Fibroblast of skin of abdomen (primary cell): ENCODE results near the gene FILIP1L.

Experiments
- DNase-seq: peaks from one replicate; pipeline ENCODE4 v3.0.0-alpha.2; 2013

Gene FILIP1L

GRCh38 chr3:100124201-100124761 is 10.0 kb upstream of the FILIP1L start:
- DNase-seq, result no peak

GRCh38 chr3:100123112-100123511 is 8.8 kb upstream of the FILIP1L start:
- no peak for DNase-seq

- no peak for DNase-seq
Observed at GRCh38 chr3:100122321-100122720, 8.0 kb upstream of the FILIP1L start.

- no peak for DNase-seq
Observed at GRCh38 chr3:100120693-100121092, 6.4 kb upstream of the FILIP1L start.

GRCh38 chr3:100120012-100120411 is 5.7 kb upstream of the FILIP1L start:
- DNase-seq, result no peak

- no peak for DNase-seq
Observed at GRCh38 chr3:100117093-100117492, 2.8 kb upstream of the FILIP1L start.

GRCh38 chr3:100113723-100114412 is 433 bp downstream of the FILIP1L start:
- no peak for DNase-seq

- no peak for DNase-seq
Observed at GRCh38 chr3:100111728-100112127, 2.6 kb downstream of the FILIP1L start.

- no peak for DNase-seq
Observed at GRCh38 chr3:100110162-100110561, 4.1 kb downstream of the FILIP1L start.

GRCh38 chr3:100108464-100109079 is 5.7 kb downstream of the FILIP1L start:
- DNase-seq, result no peak

- no peak for DNase-seq
Observed at GRCh38 chr3:100107221-100107814, 7.0 kb downstream of the FILIP1L start.

GRCh38 chr3:100106531-100107141 is 7.7 kb downstream of the FILIP1L start:
- DNase-seq, result peak; percentile 72

GRCh38 chr3:100106094-100106493 is 8.2 kb downstream of the FILIP1L start:
- DNase-seq, result no peak

- peak; percentile 67 for DNase-seq
Observed at GRCh38 chr3:100105501-100105900, 8.8 kb downstream of the FILIP1L start.

GRCh38 chr3:100104817-100105413 is 9.4 kb downstream of the FILIP1L start:
- no peak for DNase-seq

GRCh38 chr3:100104442-100104798 is 9.9 kb downstream of the FILIP1L start:
- no peak for DNase-seq

GRCh38 chr3:100103558-100104441 is 10.5 kb downstream of the FILIP1L start:
- DNase-seq, result no peak

- no peak for DNase-seq
Observed at GRCh38 chr3:100102757-100103156, 11.5 kb downstream of the FILIP1L start.

GRCh38 chr3:100100425-100100824 is 13.9 kb downstream of the FILIP1L start:
- DNase-seq, result peak; percentile 71

GRCh38 chr3:100099621-100100020 is 14.7 kb downstream of the FILIP1L start:
- no peak for DNase-seq

GRCh38 chr3:100098784-100099070 is 15.6 kb downstream of the FILIP1L start:
- DNase-seq, result no peak
